Lower lobe of right lung (tissue), 2 donors: ENCODE results near the gene PFDN6. TPM values are rescaled to one million over a fixed set of nuclear protein-coding genes. Genes with fewer than 3 reads are reported as not detected.

Experiments used
- ATAC-seq, 2 donors: fragments of 200-7000 bp; cut with Tn5 transposase; one replicate each; pipeline ENCODE4 v1.9.1; 2020 to 2022; ENCODE audit warnings: mild to moderate bottlenecking in 2 of 2, moderate library complexity in 2 of 2
- DNase-seq: peaks from one replicate; pipeline ENCODE4 v3.0.0-alpha.2; 2020
- H3K27ac ChIP-seq: fragments of 200-600 bp; one replicate; pipeline ENCODE4 v1.8.0; 2022
- H3K27me3 ChIP-seq: fragments of 200-600 bp; one replicate; pipeline ENCODE4 v1.8.0; 2022; ENCODE audit warnings: low read depth
- H3K36me3 ChIP-seq: fragments of 200-600 bp; one replicate; pipeline ENCODE4 v1.8.0; 2022; ENCODE audit warnings: mild to moderate bottlenecking
- H3K4me1 ChIP-seq: fragments of 200-600 bp; one replicate; pipeline ENCODE4 v1.8.0; 2022
- H3K4me3 ChIP-seq: fragments of 200-600 bp; one replicate; pipeline ENCODE4 v1.8.0; 2022; ENCODE audit warnings: mild to moderate bottlenecking
- H3K9me3 ChIP-seq: fragments of 200-600 bp; one replicate; pipeline ENCODE4 v1.8.0; 2022
- CTCF ChIP-seq: fragments of 200-600 bp; IDR thresholded peaks from one replicate; pipeline ENCODE4 v1.8.0; 2022; ENCODE audit warnings: antibody characterized with exemption, mild to moderate bottlenecking
- intact Hi-C: fragments of 100-400 bp; cut with DNase I; formaldehyde crosslinking; loops from one replicate; pipeline ENCODE4 v1.11.0; 2022
- total RNA-seq: library from RNA; stranded (reverse); fragmentation: NEBNext Ultra II Directional; extraction: Animal tissue kit (Norgen Biotek cat#: 25700); gene quantifications from one replicate; pipeline ENCODE4 v1.2.1, GENCODE V29; 2021
- donor health status: DM: no; HTN: yes; CAD: no; lungs with severe emphysema.

Gene PFDN6
- total RNA-seq, 1 donor from 2014 or later: 32.9 TPM

DNA sequence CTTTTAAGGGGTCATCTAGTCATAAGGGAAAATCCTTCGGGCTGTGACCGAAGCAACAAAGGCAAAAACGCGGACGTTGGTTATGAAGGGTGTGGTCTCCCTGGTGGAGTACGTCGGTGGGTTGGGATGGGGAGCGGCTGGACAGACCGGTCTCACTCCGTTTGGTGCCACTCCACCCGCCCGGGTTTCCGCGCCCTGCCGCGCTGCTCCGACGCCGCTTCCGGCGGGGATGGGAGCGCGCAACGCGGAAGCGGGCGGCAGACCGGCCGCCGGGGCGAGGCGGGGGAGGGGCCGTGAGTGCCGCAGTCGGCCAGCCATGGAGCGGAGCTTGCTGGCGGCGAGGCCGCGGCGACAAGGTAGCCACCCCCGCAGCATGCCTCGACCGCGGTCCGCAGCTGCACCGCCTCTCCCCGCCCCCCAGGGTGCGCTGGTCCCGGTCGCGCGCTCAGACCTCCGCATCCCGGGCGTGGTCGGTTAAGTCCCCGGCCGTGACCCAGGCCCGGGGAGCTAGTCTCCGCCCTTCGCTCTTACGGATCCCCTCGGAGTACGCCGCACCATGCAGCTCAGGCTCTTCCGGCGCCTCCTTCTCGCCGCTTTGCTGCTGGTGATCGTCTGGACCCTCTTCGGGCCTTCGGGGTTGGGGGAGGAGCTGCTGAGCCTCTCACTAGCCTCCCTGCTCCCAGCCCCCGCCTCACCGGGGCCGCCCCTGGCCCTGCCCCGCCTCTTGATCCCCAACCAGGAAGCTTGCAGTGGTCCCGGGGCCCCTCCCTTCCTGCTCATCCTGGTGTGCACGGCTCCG is 12.3 kb upstream of the PFDN6 start, which contains the start of gene B3GALT4:
TSS of gene B3GALT4 (plus strand) at position 260 of the 799 bp plus-strand sequence. CDS start at position 557, 297 bp downstream.
- Histone ChIP-seq H3K36me3 (peaks cover 77% of the 10 kb centered on the region), H3K27ac (peak within 1 kb of the TSS; percentile 95), H3K9me3 (no peaks in the 10 kb centered on the region), H3K4me3 (peak within 1 kb of the TSS; percentile 86), H3K27me3 (no peaks in the 10 kb centered on the region), H3K4me1 (peaks cover 69% of the 10 kb centered on the region)
- intact Hi-C loops: no loop called here
- DNase-seq: peak; percentile 85
- peak; percentile 85 for ATAC-seq
- peak; percentile 60 for TF ChIP-seq CTCF

DNA sequence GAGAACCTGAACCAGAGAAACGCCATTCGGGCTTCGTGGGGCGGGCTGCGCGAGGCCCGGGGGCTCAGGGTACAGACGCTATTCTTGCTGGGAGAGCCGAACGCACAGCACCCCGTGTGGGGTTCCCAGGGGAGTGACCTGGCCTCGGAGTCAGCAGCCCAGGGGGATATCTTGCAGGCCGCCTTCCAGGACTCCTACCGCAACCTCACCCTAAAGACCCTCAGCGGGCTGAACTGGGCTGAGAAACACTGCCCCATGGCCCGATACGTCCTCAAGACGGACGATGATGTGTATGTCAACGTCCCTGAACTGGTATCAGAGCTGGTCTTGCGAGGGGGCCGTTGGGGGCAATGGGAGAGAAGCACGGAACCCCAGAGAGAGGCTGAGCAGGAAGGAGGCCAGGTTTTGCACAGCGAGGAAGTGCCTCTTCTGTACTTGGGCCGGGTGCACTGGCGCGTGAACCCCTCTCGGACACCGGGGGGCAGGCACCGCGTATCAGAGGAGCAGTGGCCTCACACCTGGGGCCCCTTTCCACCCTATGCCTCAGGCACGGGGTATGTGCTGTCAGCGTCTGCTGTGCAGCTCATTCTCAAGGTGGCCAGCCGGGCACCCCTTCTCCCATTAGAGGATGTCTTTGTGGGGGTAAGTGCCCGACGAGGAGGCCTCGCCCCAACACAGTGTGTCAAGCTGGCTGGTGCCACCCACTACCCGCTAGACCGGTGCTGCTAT is 11.6 kb upstream of the PFDN6 start:
- Histone ChIP-seq H3K27ac (peak overlapping the region; percentile 95), H3K4me3 (peak overlapping the region; percentile 86), H3K9me3 (no peaks in the 10 kb centered on the region), H3K27me3 (no peaks in the 10 kb centered on the region), H3K36me3 (peaks cover 83% of the 10 kb centered on the region), H3K4me1 (peaks cover 61% of the 10 kb centered on the region)
- DNase-seq (no peak), ATAC-seq (peak; percentile 1 to 11)
- no peak for TF ChIP-seq CTCF
- intact Hi-C loops: no loop called here

- no peak for TF ChIP-seq CTCF
- H3K27ac ChIP-seq: peak overlapping the region; percentile 95
- intact Hi-C loops: no loop called here
- H3K4me1 ChIP-seq: peaks cover 56% of the 10 kb centered on the region
- no peak for ATAC-seq
- H3K4me3 ChIP-seq: peak overlapping the region; percentile 86
- H3K27me3 ChIP-seq: no peaks in the 10 kb centered on the region
- no peaks in the 10 kb centered on the region for H3K9me3 ChIP-seq
- H3K36me3 ChIP-seq: peaks cover 78% of the 10 kb centered on the region
- DNase-seq: no peak
These were observed 11.0 kb upstream of the PFDN6 start for GRCh38 chr6:33278392-33278741.

DNA sequence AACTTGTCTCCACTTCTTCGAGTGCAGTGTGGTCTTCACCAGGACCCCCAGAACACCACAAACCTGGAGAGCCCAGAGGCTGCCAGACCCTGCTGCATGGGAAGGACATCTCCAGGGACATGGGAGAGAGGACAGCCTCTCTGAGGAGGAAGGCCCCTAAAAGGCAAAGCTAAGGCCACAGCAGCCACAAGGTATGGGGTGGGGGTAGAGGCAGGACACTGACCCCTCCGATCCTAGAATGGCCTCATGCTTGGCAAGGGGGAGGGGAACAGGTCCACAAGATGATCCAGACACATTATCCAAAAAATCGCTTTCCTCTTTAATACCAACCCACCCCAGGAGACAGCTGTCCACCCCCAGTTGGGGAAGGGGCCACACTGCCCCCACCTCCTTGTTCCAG is 10.6 kb upstream of the PFDN6 start:
- no peak for TF ChIP-seq CTCF
- no peaks in the 10 kb centered on the region for H3K9me3 ChIP-seq
- DNase-seq (no peak), ATAC-seq (no peak)
- H3K36me3 ChIP-seq: peaks cover 78% of the 10 kb centered on the region
- no peak overlapping the region for H3K4me3 ChIP-seq
- no peaks in the 10 kb centered on the region for H3K27me3 ChIP-seq
- H3K27ac ChIP-seq: no peak overlapping the region
- intact Hi-C loops: no loop called here
- H3K4me1 ChIP-seq: peaks cover 52% of the 10 kb centered on the region

DNA sequence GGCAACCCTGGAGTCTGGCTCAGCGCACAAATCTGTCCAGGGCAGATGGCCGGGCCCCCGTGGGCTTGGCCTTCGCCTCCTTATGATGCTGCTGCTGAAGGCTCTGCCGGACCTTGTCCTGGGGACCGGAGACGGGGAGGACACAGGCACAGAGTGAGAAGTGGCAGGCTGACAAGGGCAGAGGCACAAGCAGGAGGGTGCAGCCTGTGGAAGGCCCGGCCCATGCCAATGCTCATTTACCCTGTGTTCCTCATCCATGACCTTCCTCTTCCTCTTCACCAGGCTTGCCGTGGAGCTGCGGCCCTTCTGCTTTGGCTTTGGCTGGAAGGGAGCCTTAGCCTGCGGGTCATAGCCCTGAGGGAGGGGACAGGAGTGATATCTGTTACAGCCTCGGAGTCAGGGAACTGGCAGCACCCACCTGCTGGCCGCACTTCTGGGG is 10.1 kb upstream of the PFDN6 start:
- H3K27me3 ChIP-seq: no peaks in the 10 kb centered on the region
- no peak overlapping the region for H3K27ac ChIP-seq
- H3K4me1 ChIP-seq: peaks cover 47% of the 10 kb centered on the region
- intact Hi-C loops: no loop called here
- H3K9me3 ChIP-seq: no peaks in the 10 kb centered on the region
- no peak overlapping the region for H3K4me3 ChIP-seq
- DNase-seq: no peak
- peaks cover 78% of the 10 kb centered on the region for H3K36me3 ChIP-seq
- ATAC-seq: no peak
- TF ChIP-seq CTCF: no peak
